ENCODE data around the gene SLC38A3.
A peak's percentile ranks its signal among the peaks of the same experiment; 100 is the strongest.

SLC38A3 gene

GRCh38 chr3:50177346-50177745 is 27.7 kb upstream of the SLC38A3 start:
- WGBS, 2 donors (ENCODE audit: extremely low coverage in 2 of 2, insufficient read length in 2 of 2, insufficient replicate concordance in 1 of 2): no CpG with 5 or more reads among the region's 2 CpGs
- Histone ChIP-seq H3K9me3 (replicated peaks in 1 of 2; ENCODE audit: control insufficient read depth in 2 of 2, insufficient read depth in 1 of 2, low read depth in 1 of 2, low read length in 2 of 2) (peaks cover 0 to 2% of the 10 kb centered on the region in 2 donors), H3K23ac (ENCODE audit: low read depth, low read length, poor library complexity) (no peak overlapping the region), H3K9ac (ENCODE audit: low read depth, low read length, poor library complexity) (no peak overlapping the region), H2BK15ac (ENCODE audit: low read length) (no peak overlapping the region), H3K18ac (ENCODE audit: low read length) (no peak overlapping the region), H3K4me2 (ENCODE audit: insufficient read depth, low read length, poor library complexity, severe bottlenecking) (no peak overlapping the region), H2BK12ac (ENCODE audit: low read length) (no peak overlapping the region), H3K27ac (replicated peaks; ENCODE audit: low read length) (no peak overlapping the region), H3K79me1 (ENCODE audit: low read depth, low read length) (peaks cover 17% of the 10 kb centered on the region), H2BK5ac (ENCODE audit: low read length) (no peak overlapping the region), H3K4me3 (ENCODE audit: low read length in 2 of 2) (no peak overlapping the region), H3K14ac (ENCODE audit: low read length) (no peak overlapping the region), H3K27me3 (ENCODE audit: control insufficient read depth in 3 of 3, insufficient read depth in 3 of 3, low read depth in 1 of 3, low read length in 3 of 3) (no peaks in the 10 kb centered on the region), H2BK120ac (ENCODE audit: low read depth, low read length) (no peak overlapping the region), H3K4ac (ENCODE audit: low read length) (no peak overlapping the region), H4K91ac (ENCODE audit: low read depth, low read length, poor library complexity) (no peak overlapping the region), H2AFZ (ENCODE audit: low read length) (no peak overlapping the region), H3K36me3 (replicated peaks in 1 of 2; ENCODE audit: control insufficient read depth in 2 of 2, insufficient read depth in 2 of 2, low read length in 2 of 2) (peaks cover 0 to 42% of the 10 kb centered on the region in 2 donors), H3K4me1 (ENCODE audit: control insufficient read depth in 2 of 2, insufficient read depth in 1 of 2, low read depth in 1 of 2, low read length in 2 of 2) (peaks cover 0 to under 1% of the 10 kb centered on the region in 2 donors), H2AK5ac (ENCODE audit: low read depth, low read length) (no peak overlapping the region), H4K8ac (ENCODE audit: low read depth, low read length) (no peak overlapping the region)
- no peak for DNase-seq (ENCODE audit: low spot score)

DNA sequence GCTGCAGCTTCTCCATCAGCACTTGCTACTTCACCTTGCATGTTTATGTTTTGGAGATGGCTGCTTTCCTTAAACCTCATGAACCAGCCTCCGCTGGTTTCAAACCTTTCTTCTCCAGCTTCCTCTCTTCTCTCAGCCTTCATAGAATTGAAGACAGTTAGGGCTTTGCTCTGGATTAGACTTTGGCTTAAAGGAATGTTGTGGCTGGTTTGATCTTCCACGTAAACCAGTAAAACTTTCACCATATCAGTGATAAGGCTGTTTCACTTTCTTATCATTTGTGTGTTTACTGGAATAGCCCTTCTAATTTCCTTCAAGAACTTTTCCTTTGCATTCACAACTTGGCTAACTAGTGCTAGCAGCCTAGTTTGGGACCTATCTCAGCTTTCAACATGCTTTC is 25.4 kb upstream of the SLC38A3 start:
- H3K4me3 ChIP-seq (ENCODE audit: low read length in 2 of 2): no peak overlapping the region
- H2AFZ ChIP-seq (ENCODE audit: low read length): no peak overlapping the region
- H3K79me1 ChIP-seq (ENCODE audit: low read depth, low read length): peaks cover 7% of the 10 kb centered on the region
- H3K4ac ChIP-seq (ENCODE audit: low read length): no peak overlapping the region
- no peak overlapping the region for H4K8ac ChIP-seq (ENCODE audit: low read depth, low read length)
- H3K23ac ChIP-seq (ENCODE audit: low read depth, low read length, poor library complexity): no peak overlapping the region
- H2BK12ac ChIP-seq (ENCODE audit: low read length): no peak overlapping the region
- peaks cover 0 to 5% of the 10 kb centered on the region in 2 donors for H3K4me1 ChIP-seq (ENCODE audit: control insufficient read depth in 2 of 2, insufficient read depth in 1 of 2, low read depth in 1 of 2, low read length in 2 of 2)
- H3K18ac ChIP-seq (ENCODE audit: low read length): no peak overlapping the region
- H3K36me3 ChIP-seq (replicated peaks in 1 of 2; ENCODE audit: control insufficient read depth in 2 of 2, insufficient read depth in 2 of 2, low read length in 2 of 2): peaks cover 0 to 49% of the 10 kb centered on the region in 2 donors
- H2BK120ac ChIP-seq (ENCODE audit: low read depth, low read length): no peak overlapping the region
- H3K27ac ChIP-seq (replicated peaks; ENCODE audit: low read length): no peak overlapping the region
- no peak overlapping the region for H2AK5ac ChIP-seq (ENCODE audit: low read depth, low read length)
- no peak for DNase-seq (ENCODE audit: low spot score)
- H3K9me3 ChIP-seq (replicated peaks in 1 of 2; ENCODE audit: control insufficient read depth in 2 of 2, insufficient read depth in 1 of 2, low read depth in 1 of 2, low read length in 2 of 2): peaks cover 0 to 2% of the 10 kb centered on the region in 2 donors
- H3K14ac ChIP-seq (ENCODE audit: low read length): no peak overlapping the region
- no peak overlapping the region for H2BK5ac ChIP-seq (ENCODE audit: low read length)
- WGBS, 2 donors (ENCODE audit: extremely low coverage in 2 of 2, insufficient read length in 2 of 2, insufficient replicate concordance in 1 of 2): no CpG with 5 or more reads among the region's 2 CpGs
- no peak overlapping the region for H3K9ac ChIP-seq (ENCODE audit: low read depth, low read length, poor library complexity)
- no peak overlapping the region for H2BK15ac ChIP-seq (ENCODE audit: low read length)
- no peak overlapping the region for H3K4me2 ChIP-seq (ENCODE audit: insufficient read depth, low read length, poor library complexity, severe bottlenecking)
- H4K91ac ChIP-seq (ENCODE audit: low read depth, low read length, poor library complexity): no peak overlapping the region
- H3K27me3 ChIP-seq (ENCODE audit: control insufficient read depth in 3 of 3, insufficient read depth in 3 of 3, low read depth in 1 of 3, low read length in 3 of 3): no peaks in the 10 kb centered on the region

GRCh38 chr3:50181985-50182384 is 23.1 kb upstream of the SLC38A3 start:
- Histone ChIP-seq H3K27ac (replicated peaks; ENCODE audit: low read length) (no peak overlapping the region), H3K18ac (ENCODE audit: low read length) (no peak overlapping the region), H3K4ac (ENCODE audit: low read length) (no peak overlapping the region), H3K27me3 (ENCODE audit: control insufficient read depth in 3 of 3, insufficient read depth in 3 of 3, low read depth in 1 of 3, low read length in 3 of 3) (no peaks in the 10 kb centered on the region), H2BK120ac (ENCODE audit: low read depth, low read length) (no peak overlapping the region), H4K91ac (ENCODE audit: low read depth, low read length, poor library complexity) (no peak overlapping the region), H3K14ac (ENCODE audit: low read length) (no peak overlapping the region), H3K23ac (ENCODE audit: low read depth, low read length, poor library complexity) (no peak overlapping the region), H2BK15ac (ENCODE audit: low read length) (no peak overlapping the region), H3K36me3 (replicated peaks in 1 of 2; ENCODE audit: control insufficient read depth in 2 of 2, insufficient read depth in 2 of 2, low read length in 2 of 2) (peaks cover 0 to 50% of the 10 kb centered on the region in 2 donors), H2AFZ (ENCODE audit: low read length) (no peak overlapping the region), H3K9ac (ENCODE audit: low read depth, low read length, poor library complexity) (peak overlapping the region; percentile 47), H2BK12ac (ENCODE audit: low read length) (no peak overlapping the region), H3K4me2 (ENCODE audit: insufficient read depth, low read length, poor library complexity, severe bottlenecking) (no peak overlapping the region), H4K8ac (ENCODE audit: low read depth, low read length) (no peak overlapping the region), H2BK5ac (ENCODE audit: low read length) (peak overlapping the region; percentile 84), H2AK5ac (ENCODE audit: low read depth, low read length) (no peak overlapping the region), H3K4me1 (ENCODE audit: control insufficient read depth in 2 of 2, insufficient read depth in 1 of 2, low read depth in 1 of 2, low read length in 2 of 2) (peaks cover 0 to 5% of the 10 kb centered on the region in 2 donors), H3K4me3 (ENCODE audit: low read length in 2 of 2) (no peak overlapping the region), H3K9me3 (replicated peaks in 1 of 2; ENCODE audit: control insufficient read depth in 2 of 2, insufficient read depth in 1 of 2, low read depth in 1 of 2, low read length in 2 of 2) (no peaks in the 10 kb centered on the region), H3K79me1 (ENCODE audit: low read depth, low read length) (peaks cover 3% of the 10 kb centered on the region)
- no peak for DNase-seq (ENCODE audit: low spot score)
- WGBS, 2 donors (ENCODE audit: extremely low coverage in 2 of 2, insufficient read length in 2 of 2, insufficient replicate concordance in 1 of 2): no CpG with 5 or more reads among the region's 5 CpGs

DNA sequence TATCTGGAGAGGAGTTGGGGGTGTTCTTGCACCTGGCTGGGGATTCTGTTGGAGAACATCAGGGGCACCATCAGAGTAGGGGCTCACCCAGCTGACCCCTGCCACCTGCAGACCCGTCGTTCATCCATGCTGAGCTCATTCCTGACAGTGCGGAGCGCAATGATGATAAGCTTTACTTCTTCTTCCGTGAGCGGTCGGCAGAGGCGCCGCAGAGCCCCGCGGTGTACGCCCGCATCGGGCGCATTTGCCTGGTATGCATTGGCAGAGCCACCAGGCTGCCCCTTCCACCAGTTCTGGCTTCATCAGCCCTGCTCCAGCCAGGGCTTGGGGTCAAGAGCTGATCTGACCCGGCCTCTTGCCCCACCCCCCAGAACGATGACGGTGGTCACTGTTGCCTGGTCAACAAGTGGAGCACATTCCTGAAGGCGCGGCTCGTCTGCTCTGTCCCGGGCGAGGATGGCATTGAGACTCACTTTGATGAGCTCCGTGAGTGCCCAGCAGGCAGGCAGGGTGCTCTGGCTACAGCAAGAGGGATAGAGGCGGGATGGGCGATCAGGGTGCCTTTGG is 22.5 kb upstream of the SLC38A3 start:
- peak overlapping the region; percentile 3 for H3K18ac ChIP-seq (ENCODE audit: low read length)
- no CpG with 5 or more reads among the region's 26 CpGs for WGBS, 2 donors (ENCODE audit: extremely low coverage in 2 of 2, insufficient read length in 2 of 2, insufficient replicate concordance in 1 of 2)
- no peak overlapping the region for H3K4me2 ChIP-seq (ENCODE audit: insufficient read depth, low read length, poor library complexity, severe bottlenecking)

More for the DNA sequence above, 22.5 kb upstream of the SLC38A3 start:
- H3K4me3 ChIP-seq (ENCODE audit: low read length in 2 of 2): no peak overlapping the region
- no peak overlapping the region for H2BK15ac ChIP-seq (ENCODE audit: low read length)
- H4K8ac ChIP-seq (ENCODE audit: low read depth, low read length): no peak overlapping the region
- H3K23ac ChIP-seq (ENCODE audit: low read depth, low read length, poor library complexity): peak overlapping the region; percentile 17
- H2BK5ac ChIP-seq (ENCODE audit: low read length): peak overlapping the region; percentile 84
- no peak overlapping the region for H2AK5ac ChIP-seq (ENCODE audit: low read depth, low read length)
- H3K4me1 ChIP-seq (ENCODE audit: control insufficient read depth in 2 of 2, insufficient read depth in 1 of 2, low read depth in 1 of 2, low read length in 2 of 2): peaks cover 0 to 5% of the 10 kb centered on the region in 2 donors
- peak overlapping the region; percentile 66 for H2BK120ac ChIP-seq (ENCODE audit: low read depth, low read length)
- H2AFZ ChIP-seq (ENCODE audit: low read length): no peak overlapping the region
- H3K9ac ChIP-seq (ENCODE audit: low read depth, low read length, poor library complexity): peak overlapping the region; percentile 25
- H3K9me3 ChIP-seq (replicated peaks in 1 of 2; ENCODE audit: control insufficient read depth in 2 of 2, insufficient read depth in 1 of 2, low read depth in 1 of 2, low read length in 2 of 2): no peaks in the 10 kb centered on the region
- H3K14ac ChIP-seq (ENCODE audit: low read length): peak overlapping the region; percentile 17
- H4K91ac ChIP-seq (ENCODE audit: low read depth, low read length, poor library complexity): no peak overlapping the region
- peaks cover 0 to 48% of the 10 kb centered on the region in 2 donors for H3K36me3 ChIP-seq (replicated peaks in 1 of 2; ENCODE audit: control insufficient read depth in 2 of 2, insufficient read depth in 2 of 2, low read length in 2 of 2)
- no peak overlapping the region for H3K27ac ChIP-seq (replicated peaks; ENCODE audit: low read length)
- no peaks in the 10 kb centered on the region for H3K27me3 ChIP-seq (ENCODE audit: control insufficient read depth in 3 of 3, insufficient read depth in 3 of 3, low read depth in 1 of 3, low read length in 3 of 3)
- H3K79me1 ChIP-seq (ENCODE audit: low read depth, low read length): peaks cover 2% of the 10 kb centered on the region
- no peak overlapping the region for H3K4ac ChIP-seq (ENCODE audit: low read length)
- no peak for DNase-seq (ENCODE audit: low spot score)
- no peak overlapping the region for H2BK12ac ChIP-seq (ENCODE audit: low read length)
